Left ventricle myocardium superior (tissue), 1 donor: ENCODE results near the gene TNFAIP3. TPM values are rescaled to one million over a fixed set of nuclear protein-coding genes. Genes with fewer than 3 reads are reported as not detected.
"Not testable (repeated sequence)": the region's sequence is repeated elsewhere in the genome, so short reads cannot be mapped to it uniquely, and the experiment has no call there.

Experiments
- ATAC-seq: fragments of 200-7000 bp; cut with Tn5 transposase; one replicate; pipeline ENCODE4 v1.9.1; 2020; ENCODE audit warnings: mild to moderate bottlenecking, moderate library complexity
- DNase-seq: peaks from one replicate; pipeline ENCODE4 v3.0.0-alpha.2; 2020
- intact Hi-C: fragments of 100-400 bp; cut with micrococcal nuclease; formaldehyde crosslinking; loops from one replicate; pipeline ENCODE4 v1.11.0; 2022
- total RNA-seq: library from RNA; stranded (reverse); fragmentation: NEBNext Ultra II Directional; extraction: Animal tissue kit (Norgen Biotek cat#: 25700); gene quantifications from one replicate; pipeline ENCODE4 v1.2.1, GENCODE V29; 2021
- donor health status: DM: no; HTN: yes; CAD: no; lungs with severe emphysema.

TNFAIP3 gene
- total RNA-seq, 1 donor from 2014 or later = 9.9 TPM

DNA sequence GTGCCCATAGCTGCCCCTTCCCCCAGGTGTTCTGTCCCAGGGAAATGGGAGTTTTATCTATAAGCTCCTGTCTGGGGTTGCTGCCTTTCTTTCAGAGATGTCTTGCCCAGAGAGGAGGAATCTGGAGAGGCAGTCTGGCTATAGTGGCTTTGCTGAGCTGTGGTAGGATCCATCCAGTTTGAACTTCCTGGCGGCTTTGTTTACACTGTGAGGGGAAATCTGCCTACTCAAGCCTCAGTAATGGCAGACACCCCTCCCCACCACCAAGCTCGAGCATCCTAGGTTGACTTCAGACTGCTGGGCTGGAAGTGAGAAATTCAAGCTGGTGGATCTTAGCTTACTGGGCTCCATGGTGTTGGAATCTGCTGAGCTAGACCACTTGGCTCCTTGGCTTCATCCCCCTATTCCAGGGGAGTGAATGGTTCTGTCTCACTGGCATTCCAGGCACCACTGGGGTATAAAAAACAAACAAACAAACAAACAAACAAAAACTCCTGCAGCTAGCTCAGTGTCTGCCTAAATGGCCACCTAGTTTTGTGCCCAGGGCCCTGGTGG, 24.0 kb downstream of the TNFAIP3 start:
- DNase-seq = no peak
- intact Hi-C loops = no loop called here
- ATAC-seq = no peak

DNA sequence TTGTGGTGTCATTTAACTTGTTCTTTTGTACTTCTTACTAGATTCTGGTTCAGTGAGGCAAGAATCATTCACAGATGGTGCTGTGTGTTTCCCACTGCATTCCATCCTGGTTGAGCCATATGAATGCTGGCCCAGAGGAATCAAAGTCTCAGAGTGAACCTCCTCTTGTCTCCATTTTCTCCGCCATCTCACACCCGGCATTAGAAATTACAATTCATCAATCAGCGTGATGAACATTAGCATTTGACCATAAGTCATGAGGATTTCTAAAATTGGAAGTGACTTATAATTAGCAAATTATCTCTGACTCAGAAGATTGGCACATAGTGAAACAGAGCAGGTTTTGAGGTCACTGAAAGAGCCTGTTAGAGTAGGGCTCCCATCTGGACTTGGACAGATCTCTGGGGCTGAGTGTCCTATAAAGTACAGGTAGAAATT, 25.2 kb downstream of the TNFAIP3 start:
- intact Hi-C loops = no loop called here
- DNase-seq (no peak), ATAC-seq (peak; percentile 71)

DNA sequence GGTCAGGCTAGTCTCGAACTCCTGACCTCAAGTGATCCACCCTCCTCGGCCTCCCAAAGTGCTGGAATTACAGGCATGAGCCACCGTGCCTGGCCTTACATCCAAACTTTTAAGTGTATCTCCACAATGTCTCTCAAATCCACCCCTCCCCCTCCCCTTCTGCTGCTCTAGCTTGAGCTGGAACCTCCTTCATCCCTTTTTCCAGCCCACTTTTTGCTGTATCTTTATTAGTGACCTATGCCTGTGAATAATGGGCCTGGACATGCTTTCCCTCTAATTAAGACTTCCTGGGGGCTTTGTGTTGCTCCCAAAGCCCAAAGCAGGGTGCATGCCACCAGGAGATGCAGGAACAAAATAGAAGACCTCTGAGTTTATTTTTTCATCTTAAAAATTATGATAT, 26.1 kb downstream of the TNFAIP3 start:
- no peak for DNase-seq
- intact Hi-C loops = no loop called here
- ATAC-seq = no peak

GRCh38 chr6:137893726-137894125, 26.7 kb downstream of the TNFAIP3 start:
- ATAC-seq = no peak
- intact Hi-C loops = no loop called here

GRCh38 chr6:137894378-137894777, 27.3 kb downstream of the TNFAIP3 start:
- not testable (repeated sequence) for ATAC-seq, DNase-seq

More at GRCh38 chr6:137893726-137894125, 26.7 kb downstream of the TNFAIP3 start:
- DNase-seq = no peak

GRCh38 chr6:137894779-137895385, 27.8 kb downstream of the TNFAIP3 start:
- no peak for ATAC-seq
- intact Hi-C loops = no loop called here
- DNase-seq = no peak

More at GRCh38 chr6:137894378-137894777, 27.3 kb downstream of the TNFAIP3 start:
- intact Hi-C loops = not testable (repeated sequence)

DNA sequence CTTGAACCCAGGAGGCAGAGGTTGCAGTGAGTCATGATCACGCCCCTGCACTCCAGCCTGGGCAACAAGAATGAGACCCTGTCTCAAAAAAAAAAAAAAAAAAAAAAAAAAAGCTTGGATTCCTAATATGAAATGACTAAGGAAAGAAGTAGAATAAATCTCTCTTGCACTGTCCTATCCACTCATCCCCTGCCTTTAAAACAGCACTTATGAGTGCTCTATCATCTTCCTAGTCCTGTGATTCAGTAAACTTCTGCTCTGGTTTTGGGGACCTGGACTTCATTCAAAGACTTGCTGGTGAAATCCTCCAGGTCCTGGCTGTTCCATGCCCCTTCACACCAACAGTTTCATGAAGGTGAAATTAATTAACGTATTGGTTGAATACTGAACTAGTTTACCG, 29.6 kb downstream of the TNFAIP3 start:
- ATAC-seq = no peak
- intact Hi-C loops = no loop called here
- DNase-seq = no peak

DNA sequence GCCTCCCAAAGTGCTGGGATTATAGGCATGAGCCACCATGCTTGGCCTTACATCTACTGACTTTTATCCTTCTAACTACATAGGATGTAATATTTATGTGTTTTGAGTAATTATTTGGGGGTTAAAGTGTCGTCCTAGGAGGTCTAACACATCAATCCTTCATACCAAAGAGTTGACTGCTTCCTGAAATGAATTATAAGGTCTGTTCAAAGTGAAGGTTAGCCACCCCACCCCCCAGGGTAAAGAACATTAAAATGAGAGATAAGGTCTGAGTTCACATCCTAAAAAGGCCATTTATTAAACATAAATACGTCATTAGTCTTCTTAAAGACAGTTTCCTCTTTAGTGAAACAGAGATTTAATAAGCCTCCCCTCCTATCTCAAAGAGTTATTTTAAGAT, 33.8 kb downstream of the TNFAIP3 start:
- intact Hi-C loops = no loop called here
- no peak for DNase-seq
- no peak for ATAC-seq

GRCh38 chr6:137901454-137901853, 34.4 kb downstream of the TNFAIP3 start:
- intact Hi-C loops = no loop called here
- no peak for DNase-seq
- no peak for ATAC-seq

- DNase-seq = no peak
- ATAC-seq = no peak
- intact Hi-C loops = no loop called here
Observed at GRCh38 chr6:137902699-137903098, 35.6 kb downstream of the TNFAIP3 start.

DNA sequence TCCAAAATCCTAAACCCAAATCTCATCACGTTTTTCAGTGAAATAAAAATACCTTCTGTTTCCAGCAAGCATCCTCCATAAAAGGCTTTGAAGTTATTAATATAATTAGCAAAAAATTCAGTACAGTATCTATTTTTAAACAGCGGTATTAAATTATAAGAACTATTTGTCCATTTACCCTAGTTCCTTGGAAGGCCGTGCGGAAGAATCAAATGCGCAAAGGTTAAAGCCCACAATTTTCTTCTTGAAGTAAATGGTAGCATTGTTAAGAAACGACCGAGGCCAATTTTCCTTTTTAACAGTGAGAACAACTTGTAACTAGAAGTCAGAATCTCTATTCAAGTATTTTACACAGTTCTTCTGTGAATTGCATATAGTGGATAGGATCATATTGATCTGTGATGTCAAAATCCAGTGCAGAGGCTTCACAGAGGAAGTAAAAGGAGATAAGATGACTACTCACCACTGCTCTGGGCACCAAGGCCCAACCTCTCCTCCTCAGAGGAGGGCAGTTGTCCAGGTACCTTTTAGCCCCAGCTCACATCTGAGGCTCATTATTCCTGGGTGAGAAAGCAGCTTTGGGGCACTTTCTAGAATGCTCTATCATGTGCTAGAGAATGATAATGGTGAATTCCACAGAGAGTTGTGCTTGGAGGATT, 36.3 kb downstream of the TNFAIP3 start:
- intact Hi-C loops = no loop called here
- no peak for ATAC-seq
- DNase-seq = no peak

- intact Hi-C loops = no loop called here
- DNase-seq (no peak), ATAC-seq (no peak)
Observed at GRCh38 chr6:137903933-137904821, 37.1 kb downstream of the TNFAIP3 start.

DNA sequence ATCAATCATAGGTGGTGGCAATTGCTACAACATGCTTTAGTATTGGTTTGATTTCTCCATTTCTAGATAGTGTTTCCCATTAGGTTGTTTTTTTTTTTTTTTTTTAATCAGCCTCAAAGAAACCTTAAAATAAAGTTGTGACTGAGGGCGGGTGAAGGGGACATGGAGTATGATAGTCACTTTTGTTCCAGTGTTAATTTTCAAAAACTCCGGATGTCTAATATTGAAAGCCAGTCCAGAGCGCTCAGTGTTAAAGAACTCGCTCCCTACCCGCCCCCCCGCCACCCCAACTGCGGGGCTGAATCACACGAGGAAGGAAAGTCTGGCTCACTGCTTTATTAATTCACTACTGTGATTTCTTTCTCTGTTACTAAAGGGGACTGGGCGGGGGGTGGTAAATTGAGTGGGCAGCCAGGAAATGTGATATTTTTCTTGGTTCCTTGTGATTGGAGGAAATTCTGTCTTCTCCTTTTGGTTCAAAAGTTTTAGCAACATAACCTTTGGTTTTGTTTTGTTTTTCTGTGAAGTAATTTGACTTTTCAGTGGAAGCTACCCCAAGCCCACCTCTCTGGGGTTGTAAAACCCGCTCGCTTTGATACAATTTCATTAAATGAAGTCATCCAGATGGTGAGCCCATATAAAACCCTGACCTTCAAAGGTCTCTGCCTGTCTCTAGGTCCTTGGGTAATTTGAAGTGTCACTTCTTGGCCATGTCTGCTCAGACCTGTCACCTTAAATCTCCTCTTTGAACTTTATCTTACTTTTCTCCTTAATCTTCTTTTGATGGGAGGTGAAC, 38.0 kb downstream of the TNFAIP3 start:
- intact Hi-C loops = no loop called here
- no peak for ATAC-seq
- no peak for DNase-seq

GRCh38 chr6:137906020-137906472, 39.0 kb downstream of the TNFAIP3 start:
- DNase-seq = no peak
- intact Hi-C loops = no loop called here
- ATAC-seq = no peak

DNA sequence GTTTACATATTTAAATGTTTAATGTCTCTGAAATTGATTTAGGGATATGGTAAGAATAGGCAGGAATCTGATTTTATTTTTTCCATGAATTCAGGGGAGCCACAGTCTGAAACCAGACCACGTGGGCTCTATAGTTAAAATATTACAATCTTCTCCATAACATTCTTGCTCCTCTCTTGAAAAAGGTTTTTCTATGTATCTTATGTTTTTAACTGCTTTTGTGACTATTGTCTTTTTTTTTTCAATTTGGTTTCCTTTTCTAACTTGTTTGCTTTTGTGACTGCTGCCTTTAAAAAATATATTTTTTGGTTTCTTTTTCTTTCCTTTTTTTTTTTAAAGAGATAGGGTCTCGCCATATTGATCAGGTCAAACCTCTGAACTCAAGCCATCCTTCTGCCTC, 40.1 kb downstream of the TNFAIP3 start:
- DNase-seq (no peak), ATAC-seq (no peak)
- intact Hi-C loops = no loop called here

- ATAC-seq = no peak
- no peak for DNase-seq
- intact Hi-C loops = no loop called here
Observed at GRCh38 chr6:137909533-137909932, 42.5 kb downstream of the TNFAIP3 start.

- no peak for DNase-seq
- intact Hi-C loops = no loop called here
- peak; percentile 89 for ATAC-seq
Observed at GRCh38 chr6:137910424-137910834, 43.4 kb downstream of the TNFAIP3 start.

DNA sequence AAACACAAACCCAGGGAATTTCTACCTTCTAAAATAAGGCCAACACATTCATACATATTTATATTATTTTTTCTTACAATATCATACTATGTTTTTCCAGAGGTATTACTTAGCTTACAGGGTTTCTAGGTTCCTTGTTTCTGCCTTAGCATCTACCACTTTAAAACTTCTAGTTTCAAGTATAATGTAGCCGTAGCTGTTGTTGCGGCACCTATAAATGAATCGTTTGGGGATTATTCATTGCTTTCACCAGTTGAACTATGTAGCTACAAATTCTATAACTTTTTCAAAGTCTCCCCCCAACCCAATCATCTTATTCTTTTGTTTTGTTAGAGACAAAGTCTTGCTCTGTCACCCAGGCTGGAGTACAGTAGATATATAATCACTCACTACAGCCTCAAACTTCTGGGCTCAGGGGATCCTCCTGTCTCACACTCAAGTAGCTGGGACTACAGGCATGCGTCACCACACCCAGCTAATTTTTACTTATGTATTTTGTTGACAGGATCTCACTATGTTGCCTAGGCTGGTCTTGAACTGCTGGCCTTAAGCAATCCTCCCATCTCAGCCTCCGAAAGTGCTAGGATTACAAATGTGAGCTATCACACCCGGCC, 43.9 kb downstream of the TNFAIP3 start:
- intact Hi-C loops = no loop called here
- no peak for DNase-seq
- ATAC-seq = no peak
